SK-N-SH (cell line): ENCODE data around the gene FMNL2. TPM values are rescaled to one million over a fixed set of nuclear protein-coding genes. Genes with fewer than 3 reads are reported as not detected.

Experiments
- CTCF ChIA-PET: fragments of 300-600, 350-600 bp; formaldehyde crosslinking; extraction: SDS; loops from one replicate; lab custom pipeline; 2021; lab: Yijun Ruan, JAX
- POLR2A ChIA-PET: fragments of 350-600 bp; sonication (Branson Sonifier 250); formaldehyde crosslinking; extraction: SDS; loops from one replicate; lab custom pipeline; 2020; ENCODE audit warnings: antibody characterized with exemption, inconsistent platforms; lab: Yijun Ruan, JAX
- DNase-seq: peaks from one replicate; pipeline ENCODE4 v3.0.0; 2012
- H2AFZ ChIP-seq: fragments of 200-600 bp; sonication (generic); 2 replicates; pipeline ENCODE4 v1.8.1; 2016; ENCODE audit warnings: antibody characterized with exemption, mild to moderate bottlenecking, low read depth
- H3F3A ChIP-seq: fragments of 200-600 bp; sonication (generic); replicated peaks from 2 replicates; pipeline ENCODE3; 2016; ENCODE audit warnings: antibody characterized with exemption, mild to moderate bottlenecking; ENCODE audit not compliant: insufficient read depth
- H3K27ac ChIP-seq, 2 experiments: fragments of 200-500 bp in 1 of 2; fragments of 200-600 bp in 1 of 2; sonication (Bioruptor generic) in 1 of 2; sonication (generic), shearing (Covaris generic) in 1 of 2; 2 replicates each; pipeline versions ENCODE4 v1.5.1 to v1.6.1; 2014 to 2016; ENCODE audit warnings: low read depth in 2 of 2, inconsistent platforms in 1 of 2, low read length in 1 of 2, mild to moderate bottlenecking in 1 of 2, mixed read lengths in 1 of 2
- H3K27me3 ChIP-seq: fragments of 200-600 bp; sonication (generic), shearing (Covaris generic); 2 replicates; pipeline ENCODE4 v1.6.1; 2016; ENCODE audit warnings: mixed run types; ENCODE audit not compliant: insufficient read depth
- H3K36me3 ChIP-seq, 2 experiments: fragments of 200-500 bp in 1 of 2; fragments of 200-600 bp in 1 of 2; sonication (Bioruptor generic) in 1 of 2; sonication (generic) in 1 of 2; replicated peaks in 1 of 2; 2 replicates each; pipeline versions ENCODE3 to v1.5.1; 2014 to 2016; ENCODE audit warnings: low read length in 1 of 2, mild to moderate bottlenecking in 1 of 2; ENCODE audit not compliant: insufficient read depth in 2 of 2, control insufficient read depth in 1 of 2
- H3K4me1 ChIP-seq, 2 experiments: fragments of 200-500 bp in 1 of 2; fragments of 200-600 bp in 1 of 2; sonication (Bioruptor generic) in 1 of 2; sonication (generic), shearing (Covaris generic) in 1 of 2; 2 replicates each; pipeline versions ENCODE4 v1.5.1 to v1.6.1; 2014 to 2016; ENCODE audit warnings: low read depth in 1 of 2, low read length in 1 of 2, mixed run types in 1 of 2; ENCODE audit not compliant: insufficient read depth in 2 of 2, control insufficient read depth in 1 of 2
- H3K4me2 ChIP-seq: fragments of 200-600 bp; sonication (generic), shearing (Covaris generic); 2 replicates; pipeline ENCODE4 v1.6.1; 2017; ENCODE audit warnings: mixed run types
- H3K4me3 ChIP-seq, 2 experiments: fragments of 200-500 bp in 1 of 2; fragments of 200-600 bp in 1 of 2; sonication (Bioruptor generic) in 1 of 2; sonication (generic), shearing (Covaris generic) in 1 of 2; 2 replicates each; pipeline versions ENCODE4 v1.5.1 to v1.8.1; 2014 to 2016; ENCODE audit warnings: low read depth in 2 of 2, inconsistent platforms in 1 of 2, low read length in 1 of 2, mild to moderate bottlenecking in 1 of 2, mixed read lengths in 1 of 2, moderate library complexity in 1 of 2
- H3K79me2 ChIP-seq: fragments of 200-600 bp; sonication (generic); 2 replicates; pipeline ENCODE4 v1.8.1; 2017; ENCODE audit warnings: mild to moderate bottlenecking; ENCODE audit not compliant: insufficient read depth
- H3K9ac ChIP-seq: fragments of 200-600 bp; sonication (generic); 2 replicates; pipeline ENCODE4 v1.6.1; 2017; ENCODE audit warnings: mixed run types
- H3K9me2 ChIP-seq: fragments of 200-600 bp; sonication (generic); 2 replicates; pipeline ENCODE4 v1.6.1; 2017; ENCODE audit warnings: mixed run types
- H3K9me3 ChIP-seq: fragments of 200-600 bp; sonication (generic); 2 replicates; pipeline ENCODE4 v1.6.1; 2017; ENCODE audit warnings: mixed run types, mild to moderate bottlenecking, moderate library complexity
- H4K20me1 ChIP-seq: fragments of 200-600 bp; sonication (generic); 2 replicates; pipeline ENCODE4 v1.6.1; 2017; ENCODE audit warnings: mild to moderate bottlenecking, mixed run types; ENCODE audit not compliant: insufficient read depth
- CTCF ChIP-seq: fragments of 200-600 bp; sonication (generic); IDR thresholded peaks from 2 replicates; pipeline ENCODE4 v1.6.1; 2017; ENCODE audit warnings: antibody characterized with exemption, mild to moderate bottlenecking, moderate library complexity
- ELF1 ChIP-seq: IDR thresholded peaks from 2 replicates; pipeline ENCODE4 v1.4.0; 2012
- EP300 ChIP-seq, 2 experiments: IDR thresholded peaks; 2 replicates each; pipeline versions ENCODE4 v1.4.0 to v1.6.1; 2012; ENCODE audit warnings: borderline replicate concordance in 1 of 2, low read depth in 1 of 2, low read length in 1 of 2
- EZH2phosphoT487 ChIP-seq: fragments of 200-600 bp; sonication (generic); IDR thresholded peaks from 2 replicates; pipeline ENCODE4 v1.6.1; 2017; ENCODE audit warnings: low read depth, mixed run types, mild to moderate bottlenecking, antibody characterized with exemption, moderate library complexity, borderline replicate concordance
- FOXJ3 ChIP-seq: sonication (generic); formaldehyde crosslinking; IDR thresholded peaks from 2 replicates; pipeline ENCODE4 v1.5.1; 2020; ENCODE audit warnings: mild to moderate bottlenecking, missing genetic modification reagents
- FOXM1 ChIP-seq: IDR thresholded peaks from 2 replicates; pipeline ENCODE4 v1.4.0; 2012; ENCODE audit warnings: low read depth, mild to moderate bottlenecking
- GATA2 ChIP-seq: sonication (generic); formaldehyde crosslinking; IDR thresholded peaks from 2 replicates; pipeline ENCODE4 v1.5.0; 2020; ENCODE audit warnings: mild to moderate bottlenecking, missing genetic modification reagents
- JUND ChIP-seq: IDR thresholded peaks from 2 replicates; pipeline ENCODE4 v1.4.0; 2012
- MAX ChIP-seq: IDR thresholded peaks from 2 replicates; pipeline ENCODE4 v1.4.0; 2012; ENCODE audit warnings: low read depth
- MEF2A ChIP-seq: IDR thresholded peaks from 2 replicates; pipeline ENCODE4 v1.4.0; 2012; ENCODE audit warnings: low read depth, borderline replicate concordance
- NFIC ChIP-seq: IDR thresholded peaks from 2 replicates; pipeline ENCODE4 v1.4.0; 2012; ENCODE audit warnings: borderline replicate concordance
- NRF1 ChIP-seq: IDR thresholded peaks from 2 replicates; pipeline ENCODE4 v1.6.1; 2012; ENCODE audit warnings: low read depth, mild to moderate bottlenecking, low read length
- RCOR1 ChIP-seq: fragments of 150-350 bp; IDR thresholded peaks from 2 replicates; pipeline ENCODE4 v1.6.1; 2017; ENCODE audit warnings: antibody characterized with exemption, low read length
- RFX5 ChIP-seq: IDR thresholded peaks from 2 replicates; pipeline ENCODE4 v1.6.1; 2012; ENCODE audit warnings: mild to moderate bottlenecking, improper control_type of control experiment, low read length
- SIN3A ChIP-seq: IDR thresholded peaks from 2 replicates; pipeline ENCODE4 v1.6.1; 2012; ENCODE audit warnings: low read depth, mild to moderate bottlenecking, low read length, moderate library complexity, borderline replicate concordance
- TAF1 ChIP-seq: IDR thresholded peaks from 2 replicates; pipeline ENCODE4 v1.6.1; 2012; ENCODE audit warnings: low read depth, mild to moderate bottlenecking, low read length, moderate library complexity, borderline replicate concordance
- TCF12 ChIP-seq: IDR thresholded peaks from 2 replicates; pipeline ENCODE4 v1.4.0; 2012
- USF2 ChIP-seq: fragments of 150-350 bp; IDR thresholded peaks from 2 replicates; pipeline ENCODE4 v1.6.1; 2017; ENCODE audit warnings: antibody characterized with exemption, low read length, low read depth, borderline replicate concordance
- YY1 ChIP-seq: IDR thresholded peaks from 2 replicates; pipeline ENCODE4 v1.4.0; 2012; ENCODE audit warnings: low read depth, mild to moderate bottlenecking
- ZBTB33 ChIP-seq: IDR thresholded peaks from 2 replicates; pipeline ENCODE4 v1.4.0; 2012; ENCODE audit warnings: low read depth, borderline replicate concordance
- WGBS: methylation state at CpG from one replicate; pipeline ENCODE4 v1.1.6; 2017; ENCODE audit warnings: low lambda C conversion rate; 5-methylcytosine and 5-hydroxymethylcytosine counted together
- polyA plus RNA-seq, 3 experiments: library from polyadenylated mRNA; depleted of rRNA; stranded (reverse); fragments of >200 nt; gene quantifications; 2 replicates each; pipeline ENCODE4 v1.2.3, GENCODE V29; 2012

FMNL2 gene
- polyA plus RNA-seq, 1 of the 3 experiments (the other 2 are of a cell fraction), result 14.5 TPM

- Histone ChIP-seq H4K20me1 (peaks cover 7% of the 10 kb centered on the region; the same call in 1 of the 2 replicates), H3K27ac (peak overlapping the region; percentile 85 to 89), H3F3A (peaks cover 9% of the 10 kb centered on the region), H3K4me3 (no peak overlapping the region; a peak in 1 of 4 replicates), H3K79me2 (peaks cover 42% of the 10 kb centered on the region; the same call in 1 of the 2 replicates), H3K27me3 (no peaks in the 10 kb centered on the region), H3K4me1 (peaks cover 25 to 44% of the 10 kb centered on the region in 2 experiments), H3K9ac (no peak overlapping the region), H3K4me2 (peak overlapping the region; percentile 16; the same call in 1 of the 2 replicates), H3K36me3 (no peaks in the 10 kb centered on the region), H3K9me3 (no peaks in the 10 kb centered on the region), H3K9me2 (no peaks in the 10 kb centered on the region), H2AFZ (no peak overlapping the region)
- 97% methylated on average over 7 of the region's 7 CpGs for WGBS
- no peak for DNase-seq
- ChIA-PET CTCF (no interaction called here), POLR2A (no interaction called here)
- no peak for TF ChIP-seq TAF1
- no peak for TF ChIP-seq RCOR1
- no peak for TF ChIP-seq EZH2phosphoT487
- TF ChIP-seq RFX5, result no peak
- TF ChIP-seq SIN3A, result no peak
- TF ChIP-seq USF2, result no peak
These were observed 86.0 kb downstream of the FMNL2 start for GRCh38 chr2:152420936-152421335.

- peaks cover 42% of the 10 kb centered on the region; the same call in 1 of the 2 replicates for H3K79me2 ChIP-seq
- peaks cover 30 to 39% of the 10 kb centered on the region in 2 experiments for H3K4me1 ChIP-seq
- no peaks in the 10 kb centered on the region for H3K9me2 ChIP-seq
- CTCF ChIA-PET, result interaction anchor here (0.7 to 1.0 kb wide), 2 partner anchors 35 to 56 kb away, joined by 3 to 4 read pairs; no protein-coding TSS in a partner anchor
- no peak overlapping the region for H2AFZ ChIP-seq
- DNase-seq, result peak; percentile 41
- peak overlapping the region; percentile 16; the same call in 1 of the 2 replicates for H3K4me2 ChIP-seq
- no peak overlapping the region; a peak in 2 of 4 replicates for H3K4me3 ChIP-seq
- H3F3A ChIP-seq, result peaks cover 9% of the 10 kb centered on the region
- 29% methylated on average over 8 of the region's 8 CpGs for WGBS
- H3K9me3 ChIP-seq, result no peaks in the 10 kb centered on the region
- peak overlapping the region; percentile 85 to 89 for H3K27ac ChIP-seq
- no peaks in the 10 kb centered on the region for H3K27me3 ChIP-seq
- POLR2A ChIA-PET, result no interaction called here
- no peaks in the 10 kb centered on the region for H3K36me3 ChIP-seq
- peaks cover 7% of the 10 kb centered on the region; the same call in 1 of the 2 replicates for H4K20me1 ChIP-seq
- peak overlapping the region; percentile 24; the same call in 1 of the 2 replicates for H3K9ac ChIP-seq
- TF ChIP-seq RFX5 (no peak), TCF12 (peak; percentile 92), MAX (peak; percentile 86), ELF1 (0 out of 2 replicates have a peak, but pooled peaks have one; percentile 20), CTCF (no peak), MEF2A (peak; percentile 65; the same call in 1 of the 2 replicates), NFIC (peak; percentile 93), TAF1 (peak; percentile 35; the same call in 1 of the 2 replicates), NRF1 (no peak), ZBTB33 (peak; percentile 54; the same call in 1 of the 2 replicates), SIN3A (peak; percentile 68; the same call in 1 of the 2 replicates), GATA2 (no peak), YY1 (no peak), FOXJ3 (CRISPR knock-in tag) (no peak), RCOR1 (no peak), JUND (peak; percentile 93), EP300 (IDR thresholded peaks at IDR 0.05; ENCODE audit: borderline replicate concordance in 1 of 2, low read depth in 1 of 2, low read length in 1 of 2) (peak; percentile 25 to 87; a peak in 2 of 4 replicates), FOXM1 (no peak; the same call in 1 of the 2 replicates)
These were observed 86.8 kb downstream of the FMNL2 start for GRCh38 chr2:152421521-152422370.
